Lower leg skin (tissue), 4 donors: ENCODE measurements around the gene ACOXL. TPM values are rescaled to one million over a fixed set of nuclear protein-coding genes. Genes with fewer than 3 reads are reported as not detected.

Experiments used
- DNase-seq, 2 donors: peaks; one replicate each; pipeline ENCODE4 v3.0.0-alpha.2; 2019; ENCODE audit warnings: low spot score in 2 of 2
- H3K4me3 ChIP-seq: fragments of 200-600 bp; sonication (generic); 2 replicates; pipeline ENCODE4 v1.5.1; 2017; ENCODE audit warnings: mild to moderate bottlenecking, low read depth; ENCODE audit not compliant: poor library complexity, severe bottlenecking
- POLR2A ChIP-seq, 2 donors: fragments of 450-650 bp; IDR thresholded peaks; one replicate each; pipeline ENCODE4 v1.6.1; 2016 to 2017; ENCODE audit warnings: antibody characterized with exemption in 2 of 2, mild to moderate bottlenecking in 1 of 2, moderate library complexity in 1 of 2
- WGBS, 2 donors: methylation state at CpG; one replicate each; pipeline ENCODE4 v1.1.5; 2018; 5-methylcytosine and 5-hydroxymethylcytosine counted together
- intact Hi-C: fragments of 100-400 bp; cut with DNase I; formaldehyde crosslinking; loops from one replicate; pipeline ENCODE4 v1.15.0; 2023; ENCODE audit warnings: low total_unique reads
- total RNA-seq, 4 donors: library from RNA; depleted of rRNA; stranded (reverse); fragments of >200 nt; gene quantifications; one replicate each; pipeline ENCODE4 v1.1.0, GENCODE V29; 2016
- TF ChIP-seq, protein P1 (sequence below), 3 donors: fragments of 450-650 bp; IDR thresholded peaks; one replicate each; pipeline ENCODE4 v1.5.1; 2016; ENCODE audit warnings: antibody characterized with exemption in 3 of 3, mild to moderate bottlenecking in 3 of 3, moderate library complexity in 2 of 3

Gene ACOXL
- total RNA-seq, 4 donors from 2014 or later: not detected

DNA sequence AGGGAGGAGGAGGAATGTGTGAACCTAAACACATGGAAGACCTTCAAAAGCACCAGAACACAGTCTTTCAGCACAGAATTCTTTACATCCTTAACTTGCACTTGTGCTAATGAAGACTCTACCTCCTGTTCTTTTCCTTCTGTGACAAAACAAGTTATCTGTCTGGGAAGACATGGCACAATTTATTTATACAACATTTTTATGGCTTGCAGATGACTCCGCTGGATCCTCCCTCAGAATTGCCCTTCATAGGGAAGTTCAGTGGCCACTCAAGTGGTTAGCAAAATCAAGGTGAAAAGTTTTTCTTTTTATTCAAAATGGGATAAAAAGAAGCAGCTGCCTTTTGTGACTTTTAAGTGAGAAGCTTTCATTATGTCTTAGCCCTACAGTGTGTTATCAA lies 409.7 kb downstream of the ACOXL start:
- intact Hi-C loops: no loop called here
- TF ChIP-seq, protein P1, sequence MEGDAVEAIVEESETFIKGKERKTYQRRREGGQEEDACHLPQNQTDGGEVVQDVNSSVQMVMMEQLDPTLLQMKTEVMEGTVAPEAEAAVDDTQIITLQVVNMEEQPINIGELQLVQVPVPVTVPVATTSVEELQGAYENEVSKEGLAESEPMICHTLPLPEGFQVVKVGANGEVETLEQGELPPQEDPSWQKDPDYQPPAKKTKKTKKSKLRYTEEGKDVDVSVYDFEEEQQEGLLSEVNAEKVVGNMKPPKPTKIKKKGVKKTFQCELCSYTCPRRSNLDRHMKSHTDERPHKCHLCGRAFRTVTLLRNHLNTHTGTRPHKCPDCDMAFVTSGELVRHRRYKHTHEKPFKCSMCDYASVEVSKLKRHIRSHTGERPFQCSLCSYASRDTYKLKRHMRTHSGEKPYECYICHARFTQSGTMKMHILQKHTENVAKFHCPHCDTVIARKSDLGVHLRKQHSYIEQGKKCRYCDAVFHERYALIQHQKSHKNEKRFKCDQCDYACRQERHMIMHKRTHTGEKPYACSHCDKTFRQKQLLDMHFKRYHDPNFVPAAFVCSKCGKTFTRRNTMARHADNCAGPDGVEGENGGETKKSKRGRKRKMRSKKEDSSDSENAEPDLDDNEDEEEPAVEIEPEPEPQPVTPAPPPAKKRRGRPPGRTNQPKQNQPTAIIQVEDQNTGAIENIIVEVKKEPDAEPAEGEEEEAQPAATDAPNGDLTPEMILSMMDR (IDR thresholded peaks at IDR 0.05): no peak
- TF ChIP-seq POLR2A (IDR thresholded peaks at IDR 0.05): no peak
- 89 to 97% methylated on average over 1 of the region's 1 CpG for WGBS, 2 donors
- H3K4me3 ChIP-seq: no peak overlapping the region
- no peak for DNase-seq

DNA sequence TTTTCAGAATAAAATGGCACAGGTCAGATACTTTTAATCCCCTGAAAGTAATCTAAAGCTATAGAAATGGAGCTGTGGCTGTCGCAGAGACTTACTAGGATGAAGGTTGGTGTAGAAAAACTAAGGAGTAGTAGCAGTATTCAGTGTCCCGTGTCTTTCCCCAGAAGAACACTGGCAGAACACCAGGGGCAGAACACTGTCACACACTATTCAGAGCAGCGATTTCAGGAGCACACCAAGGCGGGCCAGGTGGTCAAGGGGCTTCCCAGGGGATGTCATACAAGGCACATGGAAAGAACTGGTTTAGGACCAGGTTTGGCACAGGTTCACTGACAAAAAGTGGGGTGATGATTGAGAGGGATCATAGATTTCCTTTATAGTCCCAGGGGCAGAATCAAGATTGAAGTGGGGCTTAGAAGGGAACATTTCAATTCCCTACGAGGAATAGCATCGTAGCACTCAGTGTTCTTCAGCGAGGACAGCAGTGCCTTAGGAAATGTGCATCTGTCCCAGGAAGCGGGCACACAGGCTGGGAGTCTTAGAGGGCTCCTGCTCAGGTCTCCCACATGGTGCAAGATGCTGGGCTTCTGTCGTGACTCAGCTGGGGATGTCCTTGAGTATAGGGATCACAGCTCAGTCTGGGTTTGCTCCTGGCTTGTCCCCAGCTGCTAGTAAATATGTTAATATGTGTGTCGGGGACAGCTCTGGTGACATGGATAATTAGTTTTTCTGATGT lies 410.9 kb downstream of the ACOXL start:
- WGBS, 2 donors: 86 to 89% methylated on average over 10 of the region's 10 CpGs
- no peak for TF ChIP-seq POLR2A (IDR thresholded peaks at IDR 0.05)
- TF ChIP-seq, protein P1 (IDR thresholded peaks at IDR 0.05): no peak
- H3K4me3 ChIP-seq: no peak overlapping the region
- intact Hi-C loops: no loop called here
- peak in 1 of 2 donors; percentile 48 for DNase-seq

- WGBS, 2 donors: 64 to 66% methylated on average over 1 of the region's 1 CpG
- H3K4me3 ChIP-seq: no peak overlapping the region
- intact Hi-C loops: no loop called here
These were observed 411.4 kb downstream of the ACOXL start for GRCh38 chr2:111143843-111144198.

DNA sequence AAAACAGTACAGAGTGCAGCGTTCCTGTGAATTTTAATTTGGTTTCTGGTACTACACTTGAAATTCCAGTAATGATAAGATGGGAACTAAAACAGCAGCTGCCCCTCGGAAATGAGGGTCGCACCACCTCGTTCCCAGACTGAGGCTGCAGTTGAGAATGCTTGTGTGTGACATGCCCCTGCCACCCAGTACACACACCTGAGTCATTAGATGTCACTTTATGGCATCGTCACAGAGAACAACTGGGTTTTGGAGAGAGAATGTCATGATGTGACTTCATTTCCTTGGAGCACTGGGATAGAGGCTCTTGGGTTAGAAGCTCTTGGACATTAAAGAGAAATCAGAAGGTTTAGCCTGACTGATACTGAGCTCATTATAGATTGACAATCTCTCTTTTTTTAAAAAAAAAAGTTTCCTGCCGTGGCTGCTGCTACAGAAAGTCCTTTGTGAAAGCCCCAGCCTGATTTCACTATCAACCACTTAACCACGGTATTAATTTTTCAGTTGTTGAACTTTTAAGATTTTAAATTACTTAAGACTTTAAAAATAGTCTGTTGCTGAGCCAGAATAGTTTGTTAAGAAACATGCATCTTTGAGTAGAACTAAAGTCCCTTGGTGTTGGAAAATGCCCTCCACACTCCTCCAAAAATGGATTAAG lies 412.9 kb downstream of the ACOXL start:
- intact Hi-C loops: no loop called here
- DNase-seq: no peak
- TF ChIP-seq, protein P1 (IDR thresholded peaks at IDR 0.05): no peak
- TF ChIP-seq POLR2A (IDR thresholded peaks at IDR 0.05): no peak
- H3K4me3 ChIP-seq: no peak overlapping the region
- 92 to 93% methylated on average over 7 of the region's 7 CpGs for WGBS, 2 donors

More at GRCh38 chr2:111143843-111144198, 411.4 kb downstream of the ACOXL start:
- TF ChIP-seq, protein P1 (IDR thresholded peaks at IDR 0.05): no peak
- TF ChIP-seq POLR2A (IDR thresholded peaks at IDR 0.05): no peak
- no peak for DNase-seq

DNA sequence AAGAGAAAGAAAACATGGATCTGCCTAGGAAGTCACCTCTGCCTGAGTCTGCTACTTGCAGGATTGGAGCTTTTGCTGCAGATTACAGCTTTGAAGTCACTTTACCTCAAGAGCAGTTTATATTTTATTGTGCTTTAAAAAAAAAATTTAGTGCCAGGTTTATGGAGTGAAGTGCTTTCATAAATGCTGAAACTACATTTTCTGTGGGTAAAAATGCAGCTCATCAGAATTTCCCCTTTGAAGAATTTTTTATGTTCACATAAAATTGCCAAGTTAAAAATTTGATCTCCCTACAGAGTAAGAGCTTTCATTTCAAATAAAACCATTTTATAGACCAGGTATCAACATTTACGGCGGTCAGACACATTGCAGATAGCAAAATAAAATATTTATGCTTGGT lies 413.6 kb downstream of the ACOXL start:
- DNase-seq: no peak
- intact Hi-C loops: no loop called here
- WGBS, 2 donors: 96 to 97% methylated on average over 2 of the region's 2 CpGs
- no peak overlapping the region for H3K4me3 ChIP-seq
- TF ChIP-seq POLR2A (IDR thresholded peaks at IDR 0.05): no peak
- TF ChIP-seq, protein P1 (IDR thresholded peaks at IDR 0.05): no peak
